Left cardiac atrium (tissue), 4 donors: ENCODE results near the gene PPIA. TPM values are rescaled to one million over a fixed set of nuclear protein-coding genes. Genes with fewer than 3 reads are reported as not detected.

Source experiments
- ATAC-seq, 2 donors: fragments of 200-7000 bp; cut with Tn5 transposase; one replicate each; pipeline ENCODE4 v1.9.1; 2020; ENCODE audit warnings: mild to moderate bottlenecking in 2 of 2, moderate library complexity in 2 of 2
- DNase-seq: peaks from one replicate; pipeline ENCODE4 v3.0.0-alpha.2; 2020
- intact Hi-C, 2 donors: fragments of 100-400 bp; cut with DNase I; formaldehyde crosslinking; loops; one replicate each; pipeline versions ENCODE4 v1.14.1 to v1.15.1; 2022 to 2023
- long read RNA-seq: library from polyadenylated mRNA; unstranded; transcript quantifications from one replicate; pipeline ENCODE4 v2.0.0, GENCODE V29; 2021
- total RNA-seq, 2 donors: library from RNA; stranded (reverse); fragmentation: NEBNext Ultra II Directional; extraction: Animal tissue kit (Norgen Biotek cat#: 25700); gene quantifications; one replicate each; pipeline ENCODE4 v1.2.1, GENCODE V29; 2021
- donor health status: DM: no; HTN: yes; CAD: no.
- donor health status: DM: no; HTN: yes; CAD: no; lungs with severe emphysema.
- donor health status: DM: yes; HTN: yes; CAD: no.
- donor health status: Dilated cardiomyopathy.

Gene PPIA
- 100 to 1,000 TPM; 637 to 672 TPM for total RNA-seq
- long read RNA-seq, transcript PPIA-204 (5 exons, 2,238 nt), result major isoform, 121 of 127 reads
- long read RNA-seq, partial matches to known transcripts, result 2 of 127 reads
- long read RNA-seq, other reads (novel, unspliced or antisense), result 1 of 127 reads

GRCh38 chr7:44796504-44797328 is at the start of gene PPIA:
PPIA (plus strand) TSS chr7:44796681; CDS start chr7:44796725, 44 bp downstream.
- peak; percentile 95 to 97 for ATAC-seq
- DNase-seq, result peak; percentile 99
- intact Hi-C loops, result loop anchor here in 1 of 2 donors (5.0 kb wide), 2 partner anchors 44 to 51 kb away; partner anchors contain the start of gene H2AZ2

- ATAC-seq (peak; percentile 99), DNase-seq (peak; percentile 94)
- intact Hi-C loops, result no loop called here
Observed at GRCh38 chr7:44748045-44748947, 48.2 kb upstream of the PPIA start, which contains the start of gene ZMIZ2. ZMIZ2 (plus strand) TSS chr7:44748847; CDS start chr7:44756250, 7,403 bp downstream.

GRCh38 chr7:44748948-44749731 is 47.3 kb upstream of the PPIA start:
- DNase-seq (no peak), ATAC-seq (no peak)
- intact Hi-C loops, result no loop called here

GRCh38 chr7:44749992-44750391 is 46.5 kb upstream of the PPIA start:
- DNase-seq (no peak), ATAC-seq (no peak)
- intact Hi-C loops, result loop anchor here in 1 of 2 donors (5.0 kb wide), 1 partner anchor 47 kb away; the partner anchor contains the start of gene PPIA

- intact Hi-C loops, result loop anchor here in 1 of 2 donors (5.0 kb wide), 1 partner anchor 47 kb away; the partner anchor contains the start of gene PPIA
- ATAC-seq (no peak), DNase-seq (no peak)
Observed at GRCh38 chr7:44750424-44750823, 46.1 kb upstream of the PPIA start.

- intact Hi-C loops, result loop anchor here in 1 of 2 donors (5.0 kb wide), 1 partner anchor 46 kb away; the partner anchor contains the start of gene PPIA
- DNase-seq, result no peak
- ATAC-seq, result no peak
Observed at GRCh38 chr7:44750921-44751571, 45.4 kb upstream of the PPIA start.

GRCh38 chr7:44752822-44753221 is 43.7 kb upstream of the PPIA start:
- intact Hi-C loops, result loop anchor here in 1 of 2 donors (5.0 kb wide), 1 partner anchor 44 kb away; the partner anchor contains the start of gene PPIA
- no peak for DNase-seq
- ATAC-seq, result no peak

GRCh38 chr7:44754802-44755697 is 41.4 kb upstream of the PPIA start:
- DNase-seq (no peak), ATAC-seq (no peak)
- intact Hi-C loops, result loop anchor here in 1 of 2 donors (5.0 kb wide), 1 partner anchor 42 kb away; the partner anchor contains the start of gene PPIA

GRCh38 chr7:44755698-44756627 is 40.5 kb upstream of the PPIA start:
- no peak for DNase-seq
- peak in 1 of 2 donors; percentile 6 for ATAC-seq
- intact Hi-C loops, result no loop called here

GRCh38 chr7:44756904-44757303 is 39.6 kb upstream of the PPIA start:
- no peak for DNase-seq
- ATAC-seq, result no peak
- intact Hi-C loops, result no loop called here

- intact Hi-C loops, result no loop called here
- DNase-seq, result peak; percentile 71
- ATAC-seq, result peak; percentile 69 to 87
Observed at GRCh38 chr7:44757311-44757710, 39.2 kb upstream of the PPIA start.

- intact Hi-C loops, result no loop called here
- ATAC-seq (no peak), DNase-seq (no peak)
Observed at GRCh38 chr7:44757739-44758138, 38.7 kb upstream of the PPIA start.

GRCh38 chr7:44759246-44759645 is 37.2 kb upstream of the PPIA start:
- DNase-seq (no peak), ATAC-seq (no peak)
- intact Hi-C loops, result no loop called here

GRCh38 chr7:44760034-44760580 is 36.4 kb upstream of the PPIA start:
- no peak for DNase-seq
- intact Hi-C loops, result loop anchor here in 1 of 2 donors (10.0 kb wide), 1 partner anchor 155 kb away; the partner anchor contains the start of gene OGDH
- ATAC-seq, result no peak
